ENCODE measurements around the gene OR10H2. TPM values are rescaled to one million over a fixed set of nuclear protein-coding genes. Genes with fewer than 3 reads are reported as not detected.

OR10H2 gene
- total RNA-seq, 4 donors from 2014 or later = not detected

GRCh38 chr19:15684828-15685227 is 43.0 kb upstream of the OR10H2 start:
- TF ChIP-seq CTCF (IDR thresholded peaks at IDR 0.05) (no peak), POLR2A (IDR thresholded peaks at IDR 0.05) (no peak)
- Histone ChIP-seq H3K36me3 (no peaks in the 10 kb centered on the region), H3K4me1 (no peaks in the 10 kb centered on the region), H3K27me3 (no peaks in the 10 kb centered on the region), H3K9me3 (no peaks in the 10 kb centered on the region), H3K4me3 (no peak overlapping the region), H3K27ac (no peak overlapping the region)
- no peak for DNase-seq
- intact Hi-C loops (cut with DNase I; ENCODE audit: low total_unique reads) = no loop called here

GRCh38 chr19:15696654-15697194 is 31.1 kb upstream of the OR10H2 start:
- Histone ChIP-seq H3K36me3 (no peaks in the 10 kb centered on the region), H3K27me3 (no peaks in the 10 kb centered on the region), H3K27ac (no peak overlapping the region), H3K9me3 (peaks cover 0 to 4% of the 10 kb centered on the region in 2 donors), H3K4me1 (no peaks in the 10 kb centered on the region), H3K4me3 (no peak overlapping the region)
- intact Hi-C loops (cut with DNase I; ENCODE audit: low total_unique reads) = no loop called here
- TF ChIP-seq POLR2A (IDR thresholded peaks at IDR 0.05) (no peak), CTCF (IDR thresholded peaks at IDR 0.05) (no peak)
- DNase-seq = no peak

- Histone ChIP-seq H3K4me3 (no peak overlapping the region), H3K27me3 (no peaks in the 10 kb centered on the region), H3K4me1 (no peaks in the 10 kb centered on the region), H3K9me3 (no peaks in the 10 kb centered on the region), H3K27ac (no peak overlapping the region), H3K36me3 (no peaks in the 10 kb centered on the region)
- DNase-seq = no peak
- no peak for TF ChIP-seq POLR2A (IDR thresholded peaks at IDR 0.05)
- no peak for TF ChIP-seq CTCF (IDR thresholded peaks at IDR 0.05)
- intact Hi-C loops (cut with DNase I; ENCODE audit: low total_unique reads) = no loop called here
Observed at GRCh38 chr19:15701757-15702533, 25.9 kb upstream of the OR10H2 start.

- Histone ChIP-seq H3K27ac (no peak overlapping the region), H3K4me1 (no peaks in the 10 kb centered on the region), H3K36me3 (no peaks in the 10 kb centered on the region), H3K27me3 (no peaks in the 10 kb centered on the region), H3K9me3 (no peaks in the 10 kb centered on the region), H3K4me3 (no peak overlapping the region)
- peak; percentile 60 to 67 for DNase-seq
- no peak for TF ChIP-seq CTCF (IDR thresholded peaks at IDR 0.05)
- TF ChIP-seq POLR2A (IDR thresholded peaks at IDR 0.05) = no peak
- intact Hi-C loops (cut with DNase I; ENCODE audit: low total_unique reads) = no loop called here
Observed at GRCh38 chr19:15702534-15702930, 25.3 kb upstream of the OR10H2 start.

- intact Hi-C loops (cut with DNase I; ENCODE audit: low total_unique reads) = no loop called here
- H3K4me3 ChIP-seq = no peak overlapping the region
- no peak for DNase-seq
- no peaks in the 10 kb centered on the region for H3K9me3 ChIP-seq
- no peaks in the 10 kb centered on the region for H3K27me3 ChIP-seq
- no peak overlapping the region for H3K27ac ChIP-seq
- TF ChIP-seq POLR2A (IDR thresholded peaks at IDR 0.05) = no peak
- H3K36me3 ChIP-seq = no peaks in the 10 kb centered on the region
- no peaks in the 10 kb centered on the region for H3K4me1 ChIP-seq
Observed at GRCh38 chr19:15714638-15715037, 13.2 kb upstream of the OR10H2 start.
